Measurements from ENCODE around the gene TTC3. TPM values are rescaled to one million over a fixed set of nuclear protein-coding genes. Genes with fewer than 3 reads are reported as not detected.

The TTC3 gene
- total RNA-seq, 2 donors from 2014 or later: 184 to 273 TPM

GRCh38 chr21:37062593-37062935 lies 10.5 kb upstream of the TTC3 start:
- Histone ChIP-seq H3K9ac (ENCODE audit: extremely low read depth, low read length, poor library complexity, severe bottlenecking) (no peak overlapping the region), H3K9me3 (ENCODE audit: control insufficient read depth, low read length) (no peaks in the 10 kb centered on the region), H3K36me3 (ENCODE audit: control insufficient read depth, insufficient read depth, low read length) (peaks cover 19% of the 10 kb centered on the region), H3K4me1 (ENCODE audit: control insufficient read depth, insufficient read depth, low read length) (peaks cover 7% of the 10 kb centered on the region), H3K27me3 (ENCODE audit: control insufficient read depth, insufficient read depth, low read length, poor library complexity, severe bottlenecking) (no peaks in the 10 kb centered on the region), H3K4me3 (ENCODE audit: low read length) (no peak overlapping the region), H3K27ac (ENCODE audit: low read depth, low read length) (peak overlapping the region; percentile 56)
- WGBS, 2 experiments (ENCODE audit: insufficient coverage in 1 of 2, insufficient read length in 1 of 2): 90 to 97% methylated on average over 6 of the region's 6 CpGs
- H3K4me1 Mint-ChIP-seq: peaks cover 31% of the 10 kb centered on the region
- H3K27ac Mint-ChIP-seq: no peak overlapping the region
- DNase-seq: no peak
- H3K36me3 Mint-ChIP-seq (ENCODE audit: low read depth): peaks cover 23% of the 10 kb centered on the region
- no peaks in the 10 kb centered on the region for H3K9me3 Mint-ChIP-seq
- H3K27me3 Mint-ChIP-seq (ENCODE audit: insufficient read depth): no peaks in the 10 kb centered on the region
- H3K4me3 Mint-ChIP-seq: no peak overlapping the region
- TF ChIP-seq, protein P1, sequence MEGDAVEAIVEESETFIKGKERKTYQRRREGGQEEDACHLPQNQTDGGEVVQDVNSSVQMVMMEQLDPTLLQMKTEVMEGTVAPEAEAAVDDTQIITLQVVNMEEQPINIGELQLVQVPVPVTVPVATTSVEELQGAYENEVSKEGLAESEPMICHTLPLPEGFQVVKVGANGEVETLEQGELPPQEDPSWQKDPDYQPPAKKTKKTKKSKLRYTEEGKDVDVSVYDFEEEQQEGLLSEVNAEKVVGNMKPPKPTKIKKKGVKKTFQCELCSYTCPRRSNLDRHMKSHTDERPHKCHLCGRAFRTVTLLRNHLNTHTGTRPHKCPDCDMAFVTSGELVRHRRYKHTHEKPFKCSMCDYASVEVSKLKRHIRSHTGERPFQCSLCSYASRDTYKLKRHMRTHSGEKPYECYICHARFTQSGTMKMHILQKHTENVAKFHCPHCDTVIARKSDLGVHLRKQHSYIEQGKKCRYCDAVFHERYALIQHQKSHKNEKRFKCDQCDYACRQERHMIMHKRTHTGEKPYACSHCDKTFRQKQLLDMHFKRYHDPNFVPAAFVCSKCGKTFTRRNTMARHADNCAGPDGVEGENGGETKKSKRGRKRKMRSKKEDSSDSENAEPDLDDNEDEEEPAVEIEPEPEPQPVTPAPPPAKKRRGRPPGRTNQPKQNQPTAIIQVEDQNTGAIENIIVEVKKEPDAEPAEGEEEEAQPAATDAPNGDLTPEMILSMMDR (conservative IDR thresholded peaks at IDR 0.05): no peak

DNA sequence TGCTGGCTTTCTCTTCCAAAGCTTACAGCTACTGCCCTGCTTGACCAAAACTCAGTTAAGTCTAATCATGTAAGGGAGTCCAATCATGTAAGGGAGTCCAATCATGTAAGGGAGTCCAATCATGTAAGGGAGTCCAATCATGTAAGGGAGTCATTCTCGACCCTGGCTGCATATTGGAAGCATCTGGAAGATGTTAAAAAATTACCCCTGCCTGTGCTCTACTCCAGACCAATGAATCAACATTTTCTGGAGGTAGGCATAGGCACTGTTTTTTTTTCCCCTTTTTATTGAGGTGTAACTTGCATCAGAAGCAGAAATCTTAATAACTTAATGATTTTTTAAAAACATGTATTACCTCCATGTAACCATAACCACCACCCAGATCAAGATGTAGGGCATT lies 9.6 kb upstream of the TTC3 start:
- 87 to 100% methylated on average over 1 of the region's 1 CpG for WGBS, 2 experiments (ENCODE audit: insufficient coverage in 1 of 2, insufficient read length in 1 of 2)

DNA sequence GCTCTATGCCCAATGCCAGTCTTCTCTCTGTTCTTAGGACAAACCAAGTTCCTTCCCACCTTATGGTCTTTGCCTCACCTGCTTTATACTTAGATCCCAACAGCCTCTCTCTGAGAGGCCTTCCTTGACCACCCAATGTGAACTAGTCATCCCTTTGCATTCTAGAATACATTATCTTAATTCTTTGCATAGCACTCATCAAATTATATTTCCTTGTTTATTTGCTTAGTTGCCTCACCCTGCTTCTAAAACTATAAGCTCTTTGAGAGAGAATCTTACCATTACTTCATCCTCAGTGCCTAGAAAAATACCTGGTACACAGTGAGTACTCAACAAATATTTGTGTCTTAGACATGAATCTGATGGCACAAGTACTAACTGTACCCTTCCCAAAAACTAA lies 8.2 kb upstream of the TTC3 start:
- H3K4me1 Mint-ChIP-seq: peaks cover 23% of the 10 kb centered on the region

More for the DNA sequence above, 9.6 kb upstream of the TTC3 start:
- no peak overlapping the region for H3K9ac ChIP-seq (ENCODE audit: extremely low read depth, low read length, poor library complexity, severe bottlenecking)
- peaks cover 27% of the 10 kb centered on the region for H3K36me3 Mint-ChIP-seq (ENCODE audit: low read depth)
- H3K4me1 ChIP-seq (ENCODE audit: control insufficient read depth, insufficient read depth, low read length): peaks cover 7% of the 10 kb centered on the region
- no peaks in the 10 kb centered on the region for H3K9me3 Mint-ChIP-seq
- no peak overlapping the region for H3K4me3 ChIP-seq (ENCODE audit: low read length)
- DNase-seq: no peak
- no peak overlapping the region for H3K27ac Mint-ChIP-seq
- no peaks in the 10 kb centered on the region for H3K27me3 ChIP-seq (ENCODE audit: control insufficient read depth, insufficient read depth, low read length, poor library complexity, severe bottlenecking)
- peaks cover 20% of the 10 kb centered on the region for H3K36me3 ChIP-seq (ENCODE audit: control insufficient read depth, insufficient read depth, low read length)
- H3K9me3 ChIP-seq (ENCODE audit: control insufficient read depth, low read length): no peaks in the 10 kb centered on the region
- H3K27me3 Mint-ChIP-seq (ENCODE audit: insufficient read depth): no peaks in the 10 kb centered on the region
- H3K4me3 Mint-ChIP-seq: no peak overlapping the region
- peaks cover 24% of the 10 kb centered on the region for H3K4me1 Mint-ChIP-seq
- TF ChIP-seq, protein P1 (conservative IDR thresholded peaks at IDR 0.05): no peak
- H3K27ac ChIP-seq (ENCODE audit: low read depth, low read length): peak overlapping the region; percentile 85

More for the DNA sequence above, 8.2 kb upstream of the TTC3 start:
- no peak for DNase-seq
- Histone ChIP-seq H3K4me1 (ENCODE audit: control insufficient read depth, insufficient read depth, low read length) (peaks cover 12% of the 10 kb centered on the region), H3K36me3 (ENCODE audit: control insufficient read depth, insufficient read depth, low read length) (peaks cover 22% of the 10 kb centered on the region), H3K9ac (ENCODE audit: extremely low read depth, low read length, poor library complexity, severe bottlenecking) (no peak overlapping the region), H3K9me3 (ENCODE audit: control insufficient read depth, low read length) (no peaks in the 10 kb centered on the region), H3K4me3 (ENCODE audit: low read length) (no peak overlapping the region), H3K27me3 (ENCODE audit: control insufficient read depth, insufficient read depth, low read length, poor library complexity, severe bottlenecking) (no peaks in the 10 kb centered on the region), H3K27ac (ENCODE audit: low read depth, low read length) (peak overlapping the region; percentile 31)
- Mint-ChIP-seq H3K36me3 (ENCODE audit: low read depth) (peaks cover 33% of the 10 kb centered on the region), H3K27me3 (ENCODE audit: insufficient read depth) (no peaks in the 10 kb centered on the region), H3K9me3 (no peaks in the 10 kb centered on the region), H3K4me3 (no peak overlapping the region), H3K27ac (peak overlapping the region; percentile 4)
- TF ChIP-seq, protein P1 (conservative IDR thresholded peaks at IDR 0.05): no peak
